WTC11 (cell line): Measurements from ENCODE around the gene CDK17. TPM values are rescaled to one million over a fixed set of nuclear protein-coding genes. Genes with fewer than 3 reads are reported as not detected.

Experiments
- ATAC-seq: fragments of 200-7000 bp; cut with Tn5 transposase; 2 replicates; pipeline ENCODE4 v1.10.0; 2021; ENCODE audit warnings: mild to moderate bottlenecking, moderate library complexity
- CTCF ChIA-PET: fragments of 300-600 bp; sonication (Branson Sonifier 250); formaldehyde crosslinking; loops from one replicate; lab custom pipeline; 2021; ENCODE audit warnings: antibody characterized with exemption; lab: Charles Lee
- POLR2A ChIA-PET: fragments of 350-600 bp; sonication (Branson Sonifier 250); formaldehyde crosslinking; loops from one replicate; lab custom pipeline; 2021; ENCODE audit warnings: antibody characterized with exemption; lab: Charles Lee
- DNase-seq: peaks from one replicate; pipeline ENCODE4 v3.0.0; 2021; ENCODE audit warnings: low spot score
- H3K27ac Mint-ChIP-seq: 2 replicates; pipeline ENCODE4 v1.8.0; 2021; ENCODE audit warnings: mixed read lengths
- H3K27me3 Mint-ChIP-seq: 2 replicates; pipeline ENCODE4 v1.8.0; 2021; ENCODE audit warnings: low read depth, mild to moderate bottlenecking, moderate library complexity, mixed read lengths
- H3K36me3 Mint-ChIP-seq: 2 replicates; pipeline ENCODE4 v1.8.0; 2021; ENCODE audit warnings: mixed read lengths
- H3K4me1 Mint-ChIP-seq: 2 replicates; pipeline ENCODE4 v1.8.0; 2022; ENCODE audit warnings: mixed read lengths
- H3K4me3 Mint-ChIP-seq: 2 replicates; pipeline ENCODE4 v1.8.0; 2021; ENCODE audit warnings: mild to moderate bottlenecking, moderate library complexity, mixed read lengths
- H3K9me3 Mint-ChIP-seq: 2 replicates; pipeline ENCODE4 v1.8.0; 2021; ENCODE audit warnings: mixed read lengths
- AR ChIP-seq: fragments of 250-450 bp; sonication (Bioruptor Pico); IDR thresholded peaks from 2 replicates; pipeline ENCODE4 v1.9.0; 2021; ENCODE audit warnings: mild to moderate bottlenecking
- ATF1 ChIP-seq: sonication (generic); formaldehyde crosslinking; IDR thresholded peaks from 2 replicates; pipeline ENCODE4 v1.8.1; 2023; ENCODE audit warnings: mild to moderate bottlenecking, moderate library complexity, missing genetic modification reagents
- CBFB ChIP-seq: sonication (generic); formaldehyde crosslinking; IDR thresholded peaks from 2 replicates; pipeline ENCODE4 v1.8.1; 2022; ENCODE audit warnings: mild to moderate bottlenecking, low read depth, missing genetic modification reagents
- CREB1 ChIP-seq: sonication (generic); formaldehyde crosslinking; IDR thresholded peaks from 2 replicates; pipeline ENCODE4 v1.8.0; 2023; ENCODE audit warnings: mild to moderate bottlenecking, missing genetic modification reagents
- ESRRA ChIP-seq: sonication (generic); formaldehyde crosslinking; IDR thresholded peaks from 2 replicates; pipeline ENCODE4 v1.8.1; 2022; ENCODE audit warnings: mild to moderate bottlenecking, missing genetic modification reagents, borderline replicate concordance
- FOXK1 ChIP-seq: sonication (generic); formaldehyde crosslinking; IDR thresholded peaks from 2 replicates; pipeline ENCODE4 v1.8.0; 2022; ENCODE audit warnings: mild to moderate bottlenecking, moderate library complexity, missing genetic modification reagents
- GRHL2 ChIP-seq: fragments of 250-450 bp; sonication (Bioruptor Pico); IDR thresholded peaks from 2 replicates; pipeline ENCODE4 v1.8.0; 2022; ENCODE audit warnings: mild to moderate bottlenecking, moderate library complexity; ENCODE audit not compliant: insufficient replicate concordance, severe bottlenecking
- KAT7 ChIP-seq: sonication (generic); formaldehyde crosslinking; IDR thresholded peaks from 2 replicates; pipeline ENCODE4 v1.8.1; 2023; ENCODE audit warnings: missing genetic modification reagents, mild to moderate bottlenecking, borderline replicate concordance
- NFATC4 ChIP-seq: fragments of 250-450 bp; sonication (Bioruptor Pico); IDR thresholded peaks from 2 replicates; pipeline ENCODE4 v1.9.0; 2021; ENCODE audit warnings: mild to moderate bottlenecking
- NR1H2 ChIP-seq: sonication (generic); formaldehyde crosslinking; IDR thresholded peaks from 2 replicates; pipeline ENCODE4 v1.9.0; 2021; ENCODE audit warnings: mild to moderate bottlenecking, moderate library complexity, missing genetic modification reagents
- PREB ChIP-seq: sonication (generic); formaldehyde crosslinking; IDR thresholded peaks from 2 replicates; pipeline ENCODE4 v1.8.1; 2022; ENCODE audit warnings: mild to moderate bottlenecking, missing genetic modification reagents, moderate library complexity, borderline replicate concordance
- TCF7 ChIP-seq: sonication (generic); formaldehyde crosslinking; IDR thresholded peaks from 2 replicates; pipeline ENCODE4 v1.8.0; 2022; ENCODE audit warnings: mild to moderate bottlenecking, low read depth, missing genetic modification reagents, moderate library complexity
- TEAD4 ChIP-seq: sonication (generic); formaldehyde crosslinking; IDR thresholded peaks from 2 replicates; pipeline ENCODE4 v1.8.0; 2022; ENCODE audit warnings: mild to moderate bottlenecking, missing genetic modification reagents
- ZBTB21 ChIP-seq: sonication (generic); formaldehyde crosslinking; IDR thresholded peaks from 2 replicates; pipeline ENCODE4 v1.8.1; 2023; ENCODE audit warnings: mild to moderate bottlenecking, missing genetic modification reagents, borderline replicate concordance
- ZBTB43 ChIP-seq: sonication (generic); formaldehyde crosslinking; IDR thresholded peaks from 2 replicates; pipeline ENCODE4 v1.8.1; 2023; ENCODE audit warnings: mild to moderate bottlenecking, missing genetic modification reagents
- ZNF263 ChIP-seq: sonication (generic); formaldehyde crosslinking; IDR thresholded peaks from 2 replicates; pipeline ENCODE4 v1.8.1; 2022; ENCODE audit warnings: low read depth, mild to moderate bottlenecking, moderate library complexity, missing genetic modification reagents
- ZNF416 ChIP-seq: fragments of 250-450 bp; sonication (Bioruptor Pico); IDR thresholded peaks from 2 replicates; pipeline ENCODE4 v1.9.0; 2021; ENCODE audit warnings: mild to moderate bottlenecking, inconsistent platforms
- ZNF512 ChIP-seq: sonication (generic); formaldehyde crosslinking; IDR thresholded peaks from 2 replicates; pipeline ENCODE4 v1.8.1; 2022; ENCODE audit warnings: missing genetic modification reagents, borderline replicate concordance
- total RNA-seq: library from RNA; stranded (reverse); gene quantifications from 3 replicates; pipeline ENCODE4 v1.2.3, GENCODE V29; 2021
- TF ChIP-seq, protein P1 (sequence below): sonication (generic); formaldehyde crosslinking; IDR thresholded peaks from 2 replicates; pipeline ENCODE4 v1.8.1; 2022; ENCODE audit warnings: mild to moderate bottlenecking, moderate library complexity, missing genetic modification reagents
- TF ChIP-seq, protein P2 (sequence below): fragments of 250-450 bp; sonication (Bioruptor Pico); IDR thresholded peaks from 2 replicates; pipeline ENCODE4 v1.9.0; 2021; ENCODE audit warnings: mild to moderate bottlenecking, borderline replicate concordance
- TF ChIP-seq, protein P3 (sequence below): sonication (generic); formaldehyde crosslinking; IDR thresholded peaks from 2 replicates; pipeline ENCODE4 v1.8.1; 2023; ENCODE audit warnings: mild to moderate bottlenecking, missing genetic modification reagents, moderate library complexity

The CDK17 gene
- total RNA-seq, 1 experiment from 2014 or later = 20.0 TPM

- no peak for TF ChIP-seq PREB (CRISPR knock-in tag)
- no peak for TF ChIP-seq ZNF263 (CRISPR knock-in tag)
- TF ChIP-seq, protein P1, sequence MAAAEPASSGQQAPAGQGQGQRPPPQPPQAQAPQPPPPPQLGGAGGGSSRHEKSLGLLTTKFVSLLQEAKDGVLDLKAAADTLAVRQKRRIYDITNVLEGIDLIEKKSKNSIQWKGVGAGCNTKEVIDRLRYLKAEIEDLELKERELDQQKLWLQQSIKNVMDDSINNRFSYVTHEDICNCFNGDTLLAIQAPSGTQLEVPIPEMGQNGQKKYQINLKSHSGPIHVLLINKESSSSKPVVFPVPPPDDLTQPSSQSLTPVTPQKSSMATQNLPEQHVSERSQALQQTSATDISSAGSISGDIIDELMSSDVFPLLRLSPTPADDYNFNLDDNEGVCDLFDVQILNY (CRISPR knock-in tag) = no peak
- no peak for TF ChIP-seq KAT7 (CRISPR knock-in tag)
- no peak for TF ChIP-seq CBFB
- no peak for TF ChIP-seq FOXK1 (CRISPR knock-in tag)
- no peak for TF ChIP-seq CREB1 (CRISPR knock-in tag)
- TF ChIP-seq, protein P2, sequence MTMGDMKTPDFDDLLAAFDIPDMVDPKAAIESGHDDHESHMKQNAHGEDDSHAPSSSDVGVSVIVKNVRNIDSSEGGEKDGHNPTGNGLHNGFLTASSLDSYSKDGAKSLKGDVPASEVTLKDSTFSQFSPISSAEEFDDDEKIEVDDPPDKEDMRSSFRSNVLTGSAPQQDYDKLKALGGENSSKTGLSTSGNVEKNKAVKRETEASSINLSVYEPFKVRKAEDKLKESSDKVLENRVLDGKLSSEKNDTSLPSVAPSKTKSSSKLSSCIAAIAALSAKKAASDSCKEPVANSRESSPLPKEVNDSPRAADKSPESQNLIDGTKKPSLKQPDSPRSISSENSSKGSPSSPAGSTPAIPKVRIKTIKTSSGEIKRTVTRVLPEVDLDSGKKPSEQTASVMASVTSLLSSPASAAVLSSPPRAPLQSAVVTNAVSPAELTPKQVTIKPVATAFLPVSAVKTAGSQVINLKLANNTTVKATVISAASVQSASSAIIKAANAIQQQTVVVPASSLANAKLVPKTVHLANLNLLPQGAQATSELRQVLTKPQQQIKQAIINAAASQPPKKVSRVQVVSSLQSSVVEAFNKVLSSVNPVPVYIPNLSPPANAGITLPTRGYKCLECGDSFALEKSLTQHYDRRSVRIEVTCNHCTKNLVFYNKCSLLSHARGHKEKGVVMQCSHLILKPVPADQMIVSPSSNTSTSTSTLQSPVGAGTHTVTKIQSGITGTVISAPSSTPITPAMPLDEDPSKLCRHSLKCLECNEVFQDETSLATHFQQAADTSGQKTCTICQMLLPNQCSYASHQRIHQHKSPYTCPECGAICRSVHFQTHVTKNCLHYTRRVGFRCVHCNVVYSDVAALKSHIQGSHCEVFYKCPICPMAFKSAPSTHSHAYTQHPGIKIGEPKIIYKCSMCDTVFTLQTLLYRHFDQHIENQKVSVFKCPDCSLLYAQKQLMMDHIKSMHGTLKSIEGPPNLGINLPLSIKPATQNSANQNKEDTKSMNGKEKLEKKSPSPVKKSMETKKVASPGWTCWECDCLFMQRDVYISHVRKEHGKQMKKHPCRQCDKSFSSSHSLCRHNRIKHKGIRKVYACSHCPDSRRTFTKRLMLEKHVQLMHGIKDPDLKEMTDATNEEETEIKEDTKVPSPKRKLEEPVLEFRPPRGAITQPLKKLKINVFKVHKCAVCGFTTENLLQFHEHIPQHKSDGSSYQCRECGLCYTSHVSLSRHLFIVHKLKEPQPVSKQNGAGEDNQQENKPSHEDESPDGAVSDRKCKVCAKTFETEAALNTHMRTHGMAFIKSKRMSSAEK (CRISPR knock-in tag) = no peak
- TF ChIP-seq, all 79 proteins: peak for 0
Observed at GRCh38 chr12:96431067-96431466, 30.8 kb upstream of the CDK17 start (continued).

DNA sequence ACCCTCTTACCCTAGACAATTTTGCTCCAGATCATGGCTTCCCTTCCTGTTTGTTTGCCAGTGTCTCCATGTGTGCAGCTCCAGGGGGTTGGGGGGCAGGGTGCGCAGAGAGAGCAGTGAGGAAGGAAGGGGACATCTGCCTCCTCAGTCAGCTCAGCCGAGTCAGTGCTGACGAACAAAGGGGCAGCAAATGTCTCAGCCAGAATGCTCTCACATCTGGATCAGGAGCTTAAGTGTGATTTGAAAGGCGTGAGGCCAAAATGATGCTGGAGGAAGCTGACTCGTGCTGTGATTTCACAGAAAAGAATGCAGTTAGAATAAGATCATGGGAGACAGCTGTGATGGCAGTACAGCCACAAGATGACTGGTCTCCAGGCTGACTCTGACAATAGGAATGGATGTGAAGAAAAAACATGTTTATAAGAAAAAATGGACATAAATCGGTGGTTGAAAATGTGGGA is 27.1 kb upstream of the CDK17 start:
- TF ChIP-seq TCF7 (CRISPR knock-in tag) = no peak
- TF ChIP-seq NR1H2 (CRISPR knock-in tag) = no peak
- no peak for TF ChIP-seq ZNF416 (CRISPR knock-in tag)
- TF ChIP-seq ZNF512 (CRISPR knock-in tag) = no peak
- no peak for TF ChIP-seq TEAD4 (CRISPR knock-in tag)
- TF ChIP-seq, protein P3, sequence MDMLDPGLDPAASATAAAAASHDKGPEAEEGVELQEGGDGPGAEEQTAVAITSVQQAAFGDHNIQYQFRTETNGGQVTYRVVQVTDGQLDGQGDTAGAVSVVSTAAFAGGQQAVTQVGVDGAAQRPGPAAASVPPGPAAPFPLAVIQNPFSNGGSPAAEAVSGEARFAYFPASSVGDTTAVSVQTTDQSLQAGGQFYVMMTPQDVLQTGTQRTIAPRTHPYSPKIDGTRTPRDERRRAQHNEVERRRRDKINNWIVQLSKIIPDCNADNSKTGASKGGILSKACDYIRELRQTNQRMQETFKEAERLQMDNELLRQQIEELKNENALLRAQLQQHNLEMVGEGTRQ (CRISPR knock-in tag) = no peak
- no peak for TF ChIP-seq NFATC4
- POLR2A ChIA-PET = no interaction called here
- peak; percentile 50 for ATAC-seq

GRCh38 chr12:96425951-96426350 is 25.7 kb upstream of the CDK17 start:
- Mint-ChIP-seq H3K27ac (no peak overlapping the region), H3K4me3 (no peak overlapping the region), H3K27me3 (no peaks in the 10 kb centered on the region), H3K9me3 (no peaks in the 10 kb centered on the region), H3K36me3 (no peaks in the 10 kb centered on the region), H3K4me1 (peaks cover 6% of the 10 kb centered on the region)
- POLR2A ChIA-PET = no interaction called here
- CTCF ChIA-PET = no interaction called here
- ATAC-seq (no peak), DNase-seq (no peak)
- TF ChIP-seq ZBTB43 (CRISPR knock-in tag) (no peak), AR (CRISPR knock-in tag) (no peak), ESRRA (no peak), ZBTB21 (CRISPR knock-in tag) (no peak), ATF1 (CRISPR knock-in tag) (no peak), GRHL2 (CRISPR knock-in tag) (no peak)

More for the DNA sequence above, 27.1 kb upstream of the CDK17 start:
- no peaks in the 10 kb centered on the region for H3K27me3 Mint-ChIP-seq
- CTCF ChIA-PET = no interaction called here
- no peak for DNase-seq
- no peaks in the 10 kb centered on the region for H3K9me3 Mint-ChIP-seq
- H3K4me1 Mint-ChIP-seq = peaks cover 6% of the 10 kb centered on the region
- no peak overlapping the region for H3K27ac Mint-ChIP-seq
- H3K4me3 Mint-ChIP-seq = no peak overlapping the region
- H3K36me3 Mint-ChIP-seq = no peaks in the 10 kb centered on the region
